NCI-H748 (cell line): Measurements from ENCODE around the gene TMEM106C.
A peak's percentile ranks its signal among the peaks of the same experiment; 100 is the strongest.

Experiments used
- DNase-seq: peaks from one replicate; lab custom pipeline; 2025; ENCODE audit not compliant: unreplicated experiment; lab: John Stamatoyannopoulos, UW

The TMEM106C gene, protein sequence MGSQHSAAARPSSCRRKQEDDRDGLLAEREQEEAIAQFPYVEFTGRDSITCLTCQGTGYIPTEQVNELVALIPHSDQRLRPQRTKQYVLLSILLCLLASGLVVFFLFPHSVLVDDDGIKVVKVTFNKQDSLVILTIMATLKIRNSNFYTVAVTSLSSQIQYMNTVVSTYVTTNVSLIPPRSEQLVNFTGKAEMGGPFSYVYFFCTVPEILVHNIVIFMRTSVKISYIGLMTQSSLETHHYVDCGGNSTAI

GRCh38 chr12:47963340-47964040, at the start of gene TMEM106C:
TSS of gene TMEM106C (plus strand) at chr12:47963596. CDS start at chr12:47964237, 641 bp downstream.
- DNase-seq, result peak; percentile 95

GRCh38 chr12:47920913-47921312, 42.5 kb upstream of the TMEM106C start:
- DNase-seq, result no peak

- DNase-seq, result no peak
These were observed 41.5 kb upstream of the TMEM106C start for GRCh38 chr12:47921907-47922306.

DNA sequence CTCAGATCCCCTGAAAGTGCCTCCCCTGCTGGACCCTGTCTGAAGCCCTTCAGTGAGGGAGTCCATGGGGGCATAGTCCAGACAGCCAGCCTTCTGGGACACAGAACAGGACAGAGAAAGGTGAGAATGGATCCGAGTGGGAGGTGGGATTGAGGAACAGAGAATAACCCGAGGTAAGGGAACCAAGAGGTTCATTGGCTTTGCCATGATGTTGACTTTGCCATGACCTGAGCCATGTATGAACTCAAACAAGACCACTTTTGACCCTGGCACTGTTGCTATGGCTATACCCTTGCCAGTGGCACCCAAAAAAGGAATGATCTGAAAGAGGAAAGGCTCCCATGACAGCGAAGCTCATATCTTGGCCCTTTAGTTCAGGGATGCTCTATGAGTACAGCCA, 36.0 kb upstream of the TMEM106C start:
- DNase-seq, result no peak

DNA sequence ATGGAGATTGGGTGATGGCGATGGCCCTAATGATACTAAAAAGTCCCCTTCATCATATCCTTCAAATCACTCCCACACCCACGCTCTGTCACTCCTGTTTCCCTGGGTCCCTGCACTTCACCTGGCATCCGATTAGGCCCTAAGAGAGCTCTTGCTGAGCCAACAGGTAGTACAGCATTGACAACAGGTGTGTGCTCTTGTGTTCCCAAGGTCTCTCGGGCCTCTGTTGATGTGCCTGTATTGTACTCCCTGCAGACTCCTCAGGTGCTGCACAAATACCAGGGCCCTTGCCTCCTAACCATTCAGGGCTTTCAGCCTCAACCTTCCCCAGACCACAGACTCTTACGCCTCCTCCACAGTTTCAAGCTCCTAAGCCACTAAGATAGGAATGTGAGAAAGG, 32.8 kb upstream of the TMEM106C start:
- no peak for DNase-seq

DNA sequence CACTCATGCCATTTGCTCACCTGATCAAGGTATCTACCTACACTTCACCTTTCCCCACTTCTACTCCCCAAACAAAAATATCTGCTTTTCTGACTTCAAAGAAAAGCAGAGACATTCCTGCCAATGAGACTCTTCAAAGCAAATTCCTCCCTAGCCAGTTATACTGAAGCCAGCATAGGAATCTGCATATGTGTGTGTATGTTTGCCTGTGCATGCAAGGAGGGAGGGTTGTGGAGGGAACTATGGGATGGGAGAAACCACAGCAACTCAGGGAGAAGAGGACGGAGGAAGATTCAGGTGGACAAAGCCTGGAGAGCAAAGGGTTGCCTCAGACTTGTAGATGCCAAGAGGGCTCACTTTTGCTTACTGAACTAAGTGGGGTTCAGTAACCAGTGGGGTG, 32.2 kb upstream of the TMEM106C start:
- DNase-seq, result no peak

- no peak for DNase-seq
These were observed 28.2 kb upstream of the TMEM106C start for GRCh38 chr12:47935184-47935583.

GRCh38 chr12:47938093-47938492, 25.3 kb upstream of the TMEM106C start:
- DNase-seq, result no peak

- DNase-seq, result no peak
These were observed 24.8 kb upstream of the TMEM106C start for GRCh38 chr12:47938594-47938993.

- peak; percentile 11 for DNase-seq
These were observed 24.3 kb upstream of the TMEM106C start for GRCh38 chr12:47939009-47939601.

GRCh38 chr12:47940773-47941474, 22.5 kb upstream of the TMEM106C start:
- no peak for DNase-seq

- DNase-seq, result no peak
These were observed 22.0 kb upstream of the TMEM106C start for GRCh38 chr12:47941475-47941780.

DNA sequence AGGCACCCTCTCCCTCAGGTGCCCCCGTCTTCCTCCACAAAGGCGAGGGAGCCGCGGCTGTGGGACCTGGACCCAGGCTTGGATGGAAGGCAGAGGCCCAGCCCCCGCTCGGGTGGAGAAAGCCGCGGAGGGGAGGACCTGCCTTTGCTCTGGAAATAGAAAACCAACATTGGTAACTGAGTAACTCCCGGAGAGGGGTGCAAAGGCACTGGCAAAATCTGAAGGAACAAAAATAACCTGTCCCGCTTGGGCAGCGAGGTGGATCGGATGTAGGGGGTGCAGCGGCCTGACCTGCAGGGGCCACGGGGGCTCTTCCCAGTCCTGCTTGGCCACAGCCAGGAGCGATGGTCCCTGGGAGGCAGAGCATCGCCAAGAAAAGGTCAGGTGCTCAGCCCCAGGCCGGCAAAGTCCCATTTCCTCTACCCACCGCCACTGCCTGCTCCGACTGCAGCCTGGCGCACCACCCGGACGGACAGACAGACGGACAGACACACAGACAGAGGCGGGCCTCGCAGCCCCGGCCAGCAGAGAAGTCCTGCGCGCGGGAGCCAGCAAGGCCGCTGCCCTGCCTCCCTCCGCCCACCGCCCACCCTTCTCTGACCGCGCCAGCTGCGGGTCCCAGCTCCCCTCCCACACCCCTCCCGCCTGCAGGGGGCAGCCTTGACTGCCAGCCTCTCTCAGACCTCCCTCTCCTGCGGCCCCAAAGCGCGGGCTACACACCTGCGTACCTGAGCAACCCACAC, 21.4 kb upstream of the TMEM106C start:
- no peak for DNase-seq

- DNase-seq, result no peak
These were observed 20.7 kb upstream of the TMEM106C start for GRCh38 chr12:47942614-47943225.

DNA sequence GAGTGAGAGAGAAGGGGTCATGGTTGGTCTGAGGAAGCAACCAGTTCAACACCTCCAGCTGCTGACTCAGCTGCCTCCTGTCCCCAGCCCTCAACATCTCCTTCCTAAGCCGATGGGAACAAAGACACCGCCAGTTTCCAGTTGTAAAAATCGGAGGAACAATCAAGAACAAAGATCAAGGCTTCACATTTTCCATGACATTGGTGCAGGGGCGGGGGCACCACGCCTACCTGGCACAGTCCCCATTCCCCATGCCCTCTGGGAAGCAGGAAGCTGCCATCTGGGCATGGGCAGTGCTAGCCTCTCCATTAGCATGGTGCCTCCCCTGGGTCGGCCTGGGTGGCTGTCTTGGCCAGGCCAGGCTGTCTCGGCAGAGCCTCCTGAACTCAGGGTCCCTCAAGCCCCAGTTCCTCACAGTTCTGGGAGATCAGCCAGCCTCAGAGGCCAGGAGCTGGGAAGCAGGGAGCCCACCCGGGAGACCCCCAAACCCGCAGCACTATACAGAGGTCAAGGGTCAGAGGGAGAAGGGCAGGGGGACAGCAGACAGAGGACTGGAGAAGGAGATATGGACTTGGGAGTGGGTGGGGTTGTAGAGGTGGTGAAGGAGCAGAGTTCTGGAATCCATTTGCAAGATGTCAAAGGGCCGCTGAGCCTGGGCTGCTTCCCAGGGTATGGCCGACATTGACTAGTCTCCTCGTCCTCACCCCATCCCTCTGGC, 19.6 kb upstream of the TMEM106C start:
- no peak for DNase-seq

GRCh38 chr12:47944685-47945340, 18.6 kb upstream of the TMEM106C start:
- DNase-seq, result no peak

GRCh38 chr12:47945341-47945728, 18.1 kb upstream of the TMEM106C start:
- no peak for DNase-seq

GRCh38 chr12:47946413-47947323, 16.7 kb upstream of the TMEM106C start:
- no peak for DNase-seq

- DNase-seq, result no peak
These were observed 16.1 kb upstream of the TMEM106C start for GRCh38 chr12:47947341-47947740.
